Measurements from ENCODE around the gene TMEM128. TPM values are rescaled to one million over a fixed set of nuclear protein-coding genes. Genes with fewer than 3 reads are reported as not detected.
"Not testable (repeated sequence)": the region's sequence is repeated elsewhere in the genome, so short reads cannot be mapped to it uniquely, and the experiment has no call there.

The TMEM128 gene
- total RNA-seq, 8 experiments from 2014 or later: 20.6 to 35.7 (median 29.7) TPM

- in situ Hi-C loops (cut with MboI; ENCODE audit: low pct_unique_long_range_greater_than_20kb in 2 of 9, low sequenced_read_pairs in 9 of 9, unreplicated experiment in 9 of 9): no loop called here
- 0 to 45% (median 25%) methylated on average over 1 to 9 of the region's 10 CpGs for WGBS, 10 experiments
Measured at GRCh38 chr4:4248885-4249203, 821 bp upstream of the TMEM128 start.

GRCh38 chr4:4247696-4248028 is 361 bp downstream of the TMEM128 start:
- Histone ChIP-seq H3K4me3 (peak overlapping the region; percentile 82 to 99 (median 93)), H3K4me1 (replicated peaks in 1 of 2) (peaks cover 10 to 13% of the 10 kb centered on the region in 2 donors), H3K27ac (peak overlapping the region; percentile 72 to 87)
- in situ Hi-C loops (cut with MboI; ENCODE audit: low pct_unique_long_range_greater_than_20kb in 2 of 9, low sequenced_read_pairs in 9 of 9, unreplicated experiment in 9 of 9): no loop called here
- WGBS, 10 experiments: 0 to 6% (median 3%) methylated on average over 3 to 11 of the region's 12 CpGs; no CpG with 5 or more reads in 3 of the 10 experiments
- peak in 1 of 8 experiments; percentile 5 for ATAC-seq (replicated peaks in 6 of 8)

More at GRCh38 chr4:4248885-4249203, 821 bp upstream of the TMEM128 start:
- Histone ChIP-seq H3K27ac (peak overlapping the region; percentile 72 to 87), H3K4me1 (replicated peaks in 1 of 2) (peaks cover 10 to 13% of the 10 kb centered on the region in 2 donors), H3K4me3 (peak overlapping the region; percentile 82 to 99 (median 93))
- ATAC-seq (replicated peaks in 6 of 8): no peak

GRCh38 chr4:4245172-4245571 is 2.9 kb downstream of the TMEM128 start:
- H3K4me1 ChIP-seq (replicated peaks in 1 of 2): peaks cover 10 to 13% of the 10 kb centered on the region in 2 donors
- H3K27ac ChIP-seq: no peak overlapping the region
- H3K4me3 ChIP-seq: no peak overlapping the region
- in situ Hi-C loops (cut with MboI; ENCODE audit: low pct_unique_long_range_greater_than_20kb in 2 of 9, low sequenced_read_pairs in 9 of 9, unreplicated experiment in 9 of 9): no loop called here
- WGBS, 10 experiments: 100% methylated on average over 1 of the region's 1 CpG; no CpG with 5 or more reads in 4 of the 10 experiments
- no peak for ATAC-seq (replicated peaks in 6 of 8)

- in situ Hi-C loops (cut with MboI; ENCODE audit: low pct_unique_long_range_greater_than_20kb in 2 of 9, low sequenced_read_pairs in 9 of 9, unreplicated experiment in 9 of 9); H3K4me3 ChIP-seq; ATAC-seq (replicated peaks in 6 of 8); H3K4me1 ChIP-seq (replicated peaks in 1 of 2); H3K27ac ChIP-seq: not testable (repeated sequence)
- 77 to 100% (median 92%) methylated on average over 1 to 3 of the region's 3 CpGs; no CpG with 5 or more reads in 4 of the 10 experiments for WGBS, 10 experiments
Measured at GRCh38 chr4:4239551-4239950, 8.5 kb downstream of the TMEM128 start.

GRCh38 chr4:4233610-4234009 is 14.4 kb downstream of the TMEM128 start:
- no peak overlapping the region for H3K27ac ChIP-seq
- H3K4me3 ChIP-seq: no peak overlapping the region
- WGBS, 10 experiments: 60 to 100% (median 100%) methylated on average over 1 to 2 of the region's 2 CpGs; no CpG with 5 or more reads in 1 of the 10 experiments
- no peaks in the 10 kb centered on the region for H3K4me1 ChIP-seq (replicated peaks in 1 of 2)
- ATAC-seq (replicated peaks in 6 of 8): no peak
- in situ Hi-C loops (cut with MboI; ENCODE audit: low pct_unique_long_range_greater_than_20kb in 2 of 9, low sequenced_read_pairs in 9 of 9, unreplicated experiment in 9 of 9): no loop called here

GRCh38 chr4:4228356-4228668 is 19.7 kb downstream of the TMEM128 start:
- no peak for ATAC-seq (replicated peaks in 6 of 8)
- in situ Hi-C loops (cut with MboI; ENCODE audit: low pct_unique_long_range_greater_than_20kb in 2 of 9, low sequenced_read_pairs in 9 of 9, unreplicated experiment in 9 of 9): no loop called here
- Histone ChIP-seq H3K4me1 (replicated peaks in 1 of 2) (no peaks in the 10 kb centered on the region), H3K27ac (no peak overlapping the region), H3K4me3 (no peak overlapping the region)
- 57 to 100% (median 82%) methylated on average over 1 of the region's 1 CpG; no CpG with 5 or more reads in 6 of the 10 experiments for WGBS, 10 experiments

- Histone ChIP-seq H3K27ac (no peak overlapping the region), H3K4me3 (no peak overlapping the region), H3K4me1 (replicated peaks in 1 of 2) (no peaks in the 10 kb centered on the region)
- in situ Hi-C loops (cut with MboI; ENCODE audit: low pct_unique_long_range_greater_than_20kb in 2 of 9, low sequenced_read_pairs in 9 of 9, unreplicated experiment in 9 of 9): no loop called here
- 17 to 100% (median 52%) methylated on average over 1 to 6 of the region's 51 CpGs; no CpG with 5 or more reads in 6 of the 10 experiments for WGBS, 10 experiments
- ATAC-seq (replicated peaks in 6 of 8): no peak
Measured at GRCh38 chr4:4227510-4228355, 20.3 kb downstream of the TMEM128 start.

GRCh38 chr4:4226606-4227438 is 21.2 kb downstream of the TMEM128 start, which contains the start of gene OTOP1:
Gene OTOP1 (minus strand): TSS chr4:4226929. CDS start chr4:4226864, 65 bp downstream.
- no peak within 1 kb of the TSS for H3K27ac ChIP-seq
- in situ Hi-C loops (cut with MboI; ENCODE audit: low pct_unique_long_range_greater_than_20kb in 2 of 9, low sequenced_read_pairs in 9 of 9, unreplicated experiment in 9 of 9): no loop called here
- no peaks in the 10 kb centered on the region for H3K4me1 ChIP-seq (replicated peaks in 1 of 2)
- no peak for ATAC-seq (replicated peaks in 6 of 8)
- no peak within 1 kb of the TSS for H3K4me3 ChIP-seq
- 36% methylated on average over 5 of the region's 82 CpGs; no CpG with 5 or more reads in 9 of the 10 experiments for WGBS, 10 experiments

- Histone ChIP-seq H3K4me1 (replicated peaks in 1 of 2) (no peaks in the 10 kb centered on the region), H3K27ac (no peak overlapping the region), H3K4me3 (no peak overlapping the region)
- in situ Hi-C loops (cut with MboI; ENCODE audit: low pct_unique_long_range_greater_than_20kb in 2 of 9, low sequenced_read_pairs in 9 of 9, unreplicated experiment in 9 of 9): no loop called here
- ATAC-seq (replicated peaks in 6 of 8): no peak
- 0 to 60% (median 22%) methylated on average over 1 to 20 of the region's 41 CpGs; no CpG with 5 or more reads in 2 of the 10 experiments for WGBS, 10 experiments
Measured at GRCh38 chr4:4225915-4226605, 22.0 kb downstream of the TMEM128 start.

GRCh38 chr4:4217113-4217512 is 30.9 kb downstream of the TMEM128 start:
- Histone ChIP-seq H3K27ac (no peak overlapping the region), H3K4me3 (no peak overlapping the region), H3K4me1 (replicated peaks in 1 of 2) (no peaks in the 10 kb centered on the region)
- in situ Hi-C loops (cut with MboI; ENCODE audit: low pct_unique_long_range_greater_than_20kb in 2 of 9, low sequenced_read_pairs in 9 of 9, unreplicated experiment in 9 of 9): no loop called here
- ATAC-seq (replicated peaks in 6 of 8): no peak
- 67 to 96% (median 81%) methylated on average over 4 to 5 of the region's 5 CpGs; no CpG with 5 or more reads in 2 of the 10 experiments for WGBS, 10 experiments

GRCh38 chr4:4216648-4217047 is 31.4 kb downstream of the TMEM128 start:
- Histone ChIP-seq H3K4me3 (no peak overlapping the region), H3K4me1 (replicated peaks in 1 of 2) (no peaks in the 10 kb centered on the region), H3K27ac (no peak overlapping the region)
- ATAC-seq (replicated peaks in 6 of 8): no peak
- WGBS, 10 experiments: 10 to 55% (median 42%) methylated on average over 1 to 7 of the region's 7 CpGs; no CpG with 5 or more reads in 2 of the 10 experiments
- in situ Hi-C loops (cut with MboI; ENCODE audit: low pct_unique_long_range_greater_than_20kb in 2 of 9, low sequenced_read_pairs in 9 of 9, unreplicated experiment in 9 of 9): no loop called here

GRCh38 chr4:4213674-4214073 is 34.3 kb downstream of the TMEM128 start:
- 0 to 93% (median 43%) methylated on average over 1 to 4 of the region's 4 CpGs; no CpG with 5 or more reads in 2 of the 10 experiments for WGBS, 10 experiments
- H3K27ac ChIP-seq; ATAC-seq (replicated peaks in 6 of 8); H3K4me3 ChIP-seq; in situ Hi-C loops (cut with MboI; ENCODE audit: low pct_unique_long_range_greater_than_20kb in 2 of 9, low sequenced_read_pairs in 9 of 9, unreplicated experiment in 9 of 9); H3K4me1 ChIP-seq (replicated peaks in 1 of 2): not testable (repeated sequence)

GRCh38 chr4:4206204-4206603 is 41.8 kb downstream of the TMEM128 start:
- Histone ChIP-seq H3K27ac (no peak overlapping the region), H3K4me3 (no peak overlapping the region), H3K4me1 (replicated peaks in 1 of 2) (no peaks in the 10 kb centered on the region)
- no peak for ATAC-seq (replicated peaks in 6 of 8)
- in situ Hi-C loops (cut with MboI; ENCODE audit: low pct_unique_long_range_greater_than_20kb in 2 of 9, low sequenced_read_pairs in 9 of 9, unreplicated experiment in 9 of 9): no loop called here
